Activated gamma-delta T cell treated with Interleukin-2 at 50 U/mL for 16 hours (primary cell): Measurements from ENCODE around the gene DNM2.
"Not testable (repeated sequence)": the region's sequence is repeated elsewhere in the genome, so short reads cannot be mapped to it uniquely, and the experiment has no call there.

Experiments used
- DNase-seq: peaks from one replicate; pipeline ENCODE4 v3.0.0-alpha.2; 2020

Gene DNM2

DNA sequence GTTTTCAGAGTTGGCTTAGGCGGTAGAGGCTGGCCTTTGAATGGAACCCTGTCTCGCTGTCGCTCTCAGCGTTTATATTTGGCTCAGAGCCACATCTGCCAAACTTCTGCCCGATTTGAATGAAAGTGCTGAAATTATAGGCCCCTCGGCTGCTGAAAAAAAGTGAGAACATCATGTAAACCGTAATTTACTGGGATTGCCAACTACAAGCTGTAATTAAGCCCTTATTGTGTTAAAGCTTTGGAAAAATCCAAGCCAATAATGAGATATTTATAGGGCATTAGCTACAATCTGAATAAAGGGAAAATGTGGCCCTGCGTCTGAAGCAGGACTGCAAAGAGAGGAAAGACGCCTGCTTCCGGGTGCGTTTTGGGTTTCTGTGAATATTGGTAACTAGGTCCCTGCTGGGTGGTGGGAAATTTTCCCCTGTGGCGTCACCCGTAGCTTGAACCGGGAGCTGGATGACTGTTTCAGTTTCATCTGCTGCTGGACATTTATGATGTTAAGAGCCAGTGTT lies 9.9 kb downstream of the DNM2 start:
- no peak for DNase-seq

DNA sequence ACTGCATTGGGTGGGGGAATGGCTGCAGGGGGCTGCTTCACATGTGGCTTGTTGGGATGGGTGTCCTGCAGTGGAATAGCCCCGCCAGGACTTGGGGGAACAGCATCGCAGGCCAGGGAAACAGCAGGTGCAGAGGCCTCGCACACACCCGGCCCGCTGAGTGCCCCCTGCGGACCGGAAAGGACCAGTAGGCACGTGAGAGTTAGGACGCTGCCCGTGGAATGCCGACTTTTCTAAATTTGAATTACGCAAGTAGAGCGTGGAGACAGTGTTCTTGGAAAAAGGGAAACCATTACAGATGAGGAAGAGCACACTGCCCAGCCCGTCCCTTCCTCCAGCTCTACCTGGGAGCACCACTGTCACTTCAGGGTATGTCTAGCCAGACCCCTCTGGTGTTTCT lies 11.5 kb downstream of the DNM2 start:
- DNase-seq = no peak

DNA sequence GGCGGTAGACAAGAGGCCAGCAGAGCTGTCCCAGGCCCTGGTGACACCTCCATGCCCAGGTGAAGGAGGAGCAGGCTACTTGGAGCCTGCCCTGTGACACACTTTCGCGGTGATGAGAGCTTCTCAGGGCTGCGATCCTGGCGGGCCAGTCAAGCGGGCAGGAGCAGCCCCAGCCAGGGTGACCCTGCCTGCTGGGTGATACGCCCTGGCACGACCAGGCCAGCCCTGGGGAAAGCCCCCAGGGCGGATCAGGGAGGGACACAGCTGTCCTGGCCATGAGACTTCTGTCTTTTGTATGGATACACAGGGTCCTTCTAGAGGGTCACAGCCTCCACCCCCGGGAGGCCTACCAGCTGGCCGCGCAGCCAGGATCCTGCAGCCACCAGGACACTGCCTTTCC lies 13.1 kb downstream of the DNM2 start:
- DNase-seq = no peak

DNA sequence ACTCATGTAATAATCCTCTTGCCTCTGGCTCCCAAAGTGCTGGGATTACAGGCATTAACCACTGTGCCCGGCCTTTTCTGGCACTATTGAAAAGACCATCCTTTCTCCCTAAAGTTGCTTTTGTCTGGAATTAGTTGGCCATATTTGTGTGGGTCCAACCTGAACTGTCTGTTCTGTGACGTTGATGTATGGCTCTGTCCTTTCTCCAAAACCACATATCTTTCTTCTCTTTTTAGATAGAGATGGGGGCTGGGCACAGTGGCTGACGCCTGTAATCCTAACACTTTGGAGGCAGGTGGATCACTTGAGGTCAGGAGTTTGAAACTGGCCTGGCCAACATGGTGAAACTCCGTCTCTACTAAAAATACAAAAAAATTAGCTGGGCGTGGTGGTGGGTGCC lies 17.9 kb downstream of the DNM2 start:
- no peak for DNase-seq

DNA sequence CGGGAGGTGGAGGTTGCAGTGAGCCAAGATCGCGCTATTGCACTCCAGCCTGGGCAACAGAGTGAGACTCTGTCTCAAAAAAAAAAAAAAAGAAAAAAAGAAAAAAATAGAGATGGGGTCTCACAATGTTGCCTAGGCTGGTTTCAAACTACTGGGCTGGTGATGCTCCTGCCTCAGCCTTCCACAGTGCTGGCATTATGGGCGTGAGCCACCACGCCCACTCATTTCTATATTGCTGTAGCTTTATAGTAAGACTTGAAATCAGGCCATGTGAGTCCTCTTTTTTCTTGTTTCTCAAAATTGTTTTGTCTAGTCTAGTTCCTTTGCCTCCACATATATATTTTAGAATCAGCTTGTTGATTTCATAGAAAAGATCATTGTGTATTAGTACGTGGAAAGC lies 18.3 kb downstream of the DNM2 start:
- DNase-seq = no peak

DNA sequence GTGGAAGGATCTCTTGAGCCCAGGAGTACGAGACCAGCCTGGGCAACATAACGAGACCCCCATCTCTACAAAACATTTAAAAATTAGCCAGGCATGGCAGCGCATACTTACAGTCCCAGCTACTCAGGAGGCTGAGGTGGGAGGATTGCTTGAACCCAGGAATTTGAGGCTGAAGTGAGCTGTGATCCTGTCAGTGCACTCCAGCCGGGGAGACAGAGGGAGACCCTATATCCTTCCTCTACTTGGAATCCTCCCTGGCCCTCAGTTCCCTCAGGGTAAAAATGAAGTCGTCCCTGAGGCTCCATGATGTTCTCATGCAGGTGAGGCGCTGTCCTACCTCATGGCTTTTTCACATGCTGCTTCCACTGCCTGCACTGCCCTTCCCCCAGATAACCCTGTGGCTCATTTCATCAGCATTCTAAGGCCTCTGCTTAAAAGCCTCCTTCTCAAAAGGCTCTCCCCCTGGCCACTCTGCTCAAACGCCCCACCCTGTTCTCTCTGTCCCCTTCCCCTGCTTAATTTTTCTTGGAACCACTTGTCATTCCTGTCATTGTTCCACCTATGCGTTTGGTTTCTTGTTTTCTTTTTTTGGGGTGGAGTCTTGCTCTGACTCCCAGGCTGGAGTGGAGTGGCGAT lies 19.2 kb downstream of the DNM2 start:
- DNase-seq = no peak

DNA sequence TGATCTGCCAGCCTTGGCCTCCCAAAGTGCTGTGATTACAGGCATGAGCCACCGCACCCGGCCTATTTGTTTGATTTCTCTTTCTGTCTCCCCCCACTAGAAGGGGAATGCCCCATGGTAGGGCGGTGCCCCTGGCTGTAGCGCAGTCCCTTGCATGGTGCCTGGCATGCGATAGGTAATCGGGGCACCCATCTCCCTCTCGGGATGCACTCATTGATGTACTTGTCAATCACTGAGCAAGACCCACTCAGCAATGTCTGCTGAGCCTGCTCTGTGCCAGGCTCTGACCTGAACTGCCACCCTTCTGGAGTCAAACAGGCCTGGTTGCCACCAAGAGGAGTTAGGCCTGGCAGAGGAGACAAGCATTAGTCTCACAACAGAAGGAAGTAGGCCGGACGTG lies 19.8 kb downstream of the DNM2 start:
- DNase-seq = no peak

DNA sequence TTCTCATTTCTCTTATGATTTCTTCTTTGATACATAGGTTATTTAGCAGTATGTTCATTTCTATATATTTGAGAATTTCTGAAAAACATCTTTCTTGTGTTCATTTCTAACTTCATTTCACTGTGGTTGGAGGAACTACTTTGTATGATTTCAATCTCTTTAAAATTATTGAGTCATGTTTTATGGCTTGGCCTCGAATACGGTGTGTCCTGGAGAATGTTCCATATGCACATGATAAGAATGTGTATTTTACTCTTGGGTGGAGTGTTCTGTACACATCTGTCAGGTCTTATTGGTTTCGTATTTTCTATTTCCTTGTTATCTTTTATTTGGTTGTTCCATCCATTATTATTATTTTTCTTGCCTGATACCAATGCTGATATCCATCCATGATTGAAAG lies 22.9 kb downstream of the DNM2 start:
- no peak for DNase-seq

DNA sequence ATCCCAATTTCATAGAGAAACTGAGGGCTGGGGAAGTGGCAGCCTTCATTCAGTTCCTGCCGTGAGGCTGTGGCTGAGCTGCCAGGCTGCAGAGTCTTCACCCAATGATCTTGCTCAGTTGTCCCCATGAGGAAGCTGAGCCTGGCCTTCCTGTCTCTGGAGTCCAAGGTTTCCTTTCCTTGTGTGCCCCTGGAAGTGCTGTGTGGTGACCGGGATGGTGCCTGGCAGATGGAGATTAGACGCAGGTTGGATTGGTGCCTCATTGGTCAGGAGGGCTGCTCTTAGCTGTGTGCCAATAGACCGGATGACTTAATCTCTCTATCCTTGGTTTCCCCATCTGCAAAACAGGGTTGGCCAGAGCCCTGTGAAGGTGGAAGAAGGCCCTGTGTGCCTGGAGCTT lies 24.6 kb downstream of the DNM2 start:
- no peak for DNase-seq

DNA sequence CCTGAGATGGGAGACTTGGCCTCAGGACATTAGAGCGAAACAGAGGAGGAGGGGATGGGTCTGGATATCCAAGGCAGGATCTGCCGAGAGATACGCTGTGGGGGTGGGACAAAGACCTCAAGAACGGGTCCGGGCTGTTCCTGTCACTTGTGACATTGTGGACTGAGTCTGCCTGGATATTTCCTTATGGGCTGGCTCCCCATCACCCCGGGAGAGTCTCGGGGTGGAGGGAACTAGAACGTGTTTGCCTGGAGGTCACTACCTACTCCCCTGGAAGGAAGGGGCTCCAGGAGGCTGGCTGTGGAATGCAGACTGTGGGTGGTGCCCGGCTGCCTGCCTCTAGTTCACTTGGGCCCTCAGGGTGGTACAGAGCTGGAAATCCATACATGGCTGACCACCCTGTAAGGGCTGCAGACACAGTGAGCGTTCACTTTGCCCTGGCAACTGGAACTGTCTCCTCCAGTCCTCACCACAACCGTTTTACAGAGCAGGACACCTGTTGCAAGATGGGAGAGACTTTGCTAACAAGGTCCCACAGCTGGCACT lies 26.4 kb downstream of the DNM2 start:
- no peak for DNase-seq

DNA sequence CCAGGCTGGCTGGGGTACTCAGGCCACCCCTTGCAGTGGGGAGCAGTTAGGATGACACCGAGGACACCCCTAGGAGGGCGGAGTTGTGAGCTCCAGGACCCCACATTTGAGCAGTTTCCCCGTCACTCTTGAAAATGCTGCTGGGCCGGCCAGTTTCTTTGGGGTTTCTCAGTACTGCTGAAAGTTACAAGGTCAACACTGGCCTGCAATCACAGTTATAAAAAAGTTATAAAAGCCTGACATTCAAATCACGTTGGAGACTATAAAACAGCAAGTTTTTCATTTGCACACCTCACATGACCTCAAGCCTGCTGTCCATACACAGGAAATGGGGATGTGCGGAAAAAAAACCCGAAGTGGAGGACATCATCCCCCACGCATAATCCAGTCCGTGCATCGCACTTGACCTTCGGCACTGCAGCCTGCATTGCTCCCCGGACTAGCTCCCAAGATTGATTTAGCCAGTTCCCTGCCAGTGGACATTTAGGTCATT lies 27.0 kb downstream of the DNM2 start:
- DNase-seq = no peak

DNA sequence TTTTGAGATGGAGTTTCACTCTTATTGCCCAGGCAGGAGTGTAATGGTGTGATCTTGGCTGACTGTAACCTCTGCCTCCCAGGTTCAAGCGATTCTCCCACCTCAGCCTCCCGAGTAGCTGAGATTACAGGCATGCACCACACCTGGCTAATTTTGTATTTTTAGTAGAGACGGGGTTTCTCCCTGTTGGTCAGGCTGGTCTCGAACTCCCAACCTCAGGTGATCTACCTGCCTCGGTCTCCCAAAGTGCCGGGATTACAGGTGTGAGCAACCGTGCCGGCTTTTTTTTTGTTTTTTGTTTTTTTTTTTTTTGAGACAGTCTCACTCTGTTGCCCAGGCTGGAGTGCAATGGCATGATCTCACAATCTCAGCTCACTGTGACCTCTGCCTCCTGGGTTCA lies 28.6 kb downstream of the DNM2 start:
- DNase-seq = not testable (repeated sequence)

DNA sequence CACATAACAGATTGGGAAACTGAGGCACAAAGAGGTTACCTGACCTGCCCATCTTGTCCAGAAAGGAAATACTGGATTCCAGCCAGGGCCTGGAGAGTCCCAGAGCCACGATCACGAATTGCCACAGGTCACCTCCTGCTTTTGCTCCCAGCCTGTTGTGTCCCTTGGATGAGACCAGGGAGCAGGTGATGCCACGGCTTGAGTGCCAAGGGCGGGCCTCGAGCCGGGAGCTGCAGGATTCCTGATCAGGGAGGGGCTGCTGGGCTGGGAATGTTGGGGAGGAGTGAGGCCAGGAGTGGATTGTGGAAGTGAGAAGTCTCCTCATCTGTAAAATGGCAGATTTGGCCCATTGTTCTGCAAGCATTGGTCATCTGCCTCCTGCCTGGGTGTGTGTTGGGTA lies 29.4 kb downstream of the DNM2 start:
- DNase-seq = no peak

DNA sequence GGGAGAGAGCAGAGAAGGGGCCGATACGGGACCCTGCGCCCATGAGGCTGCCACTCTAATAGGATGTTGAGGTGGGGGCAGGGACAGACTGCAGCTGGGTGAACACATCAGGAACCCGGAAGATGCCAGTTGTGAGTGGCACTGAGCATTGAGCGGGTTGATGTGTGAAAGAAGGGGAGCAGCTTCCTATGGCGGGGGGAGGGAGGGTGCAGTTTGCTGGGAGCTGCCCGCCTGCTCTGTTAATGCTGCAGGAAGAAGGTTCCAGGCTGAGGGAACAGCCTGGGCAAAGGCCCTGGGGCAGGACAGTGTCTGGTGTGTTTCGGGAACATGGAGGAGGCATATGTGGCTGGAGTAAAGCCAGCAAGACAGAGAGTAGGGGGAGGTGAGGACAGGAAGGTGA lies 29.8 kb downstream of the DNM2 start:
- no peak for DNase-seq

DNA sequence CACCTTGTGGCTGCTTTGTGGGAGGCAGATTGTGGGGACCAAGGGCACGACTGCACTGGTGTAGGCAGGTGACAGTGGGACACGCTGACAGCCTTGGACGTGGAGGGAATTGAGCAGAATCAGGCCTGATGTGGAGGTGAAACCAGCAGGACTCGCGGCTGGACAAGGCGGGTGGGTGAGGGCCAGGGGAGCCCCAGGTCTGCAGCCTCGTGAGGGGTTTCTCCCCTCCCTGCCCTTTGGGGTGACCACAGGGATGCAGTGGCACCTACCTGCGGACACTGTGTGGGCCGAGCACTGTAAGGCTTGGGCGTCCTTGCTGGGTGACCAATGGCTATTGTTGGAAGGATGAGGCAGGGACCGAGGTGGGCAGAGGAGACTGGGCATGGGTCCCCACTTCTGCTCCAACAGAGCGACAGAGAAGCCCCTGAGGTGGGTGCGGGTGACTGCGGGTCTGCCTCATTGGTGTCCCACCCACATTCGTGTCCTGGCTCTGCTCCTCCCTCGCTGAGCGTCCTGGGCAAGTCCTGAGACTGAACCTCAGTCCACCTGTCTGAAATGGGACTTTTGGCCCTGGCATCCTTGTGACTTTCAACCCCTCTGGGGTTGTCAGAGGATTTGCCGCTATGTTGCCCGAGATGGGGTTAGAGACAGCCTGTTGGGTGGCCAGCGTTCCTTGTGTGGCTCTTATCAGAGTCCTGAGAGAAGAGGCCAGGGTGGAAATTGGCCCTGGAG lies 30.5 kb downstream of the DNM2 start:
- no peak for DNase-seq

DNA sequence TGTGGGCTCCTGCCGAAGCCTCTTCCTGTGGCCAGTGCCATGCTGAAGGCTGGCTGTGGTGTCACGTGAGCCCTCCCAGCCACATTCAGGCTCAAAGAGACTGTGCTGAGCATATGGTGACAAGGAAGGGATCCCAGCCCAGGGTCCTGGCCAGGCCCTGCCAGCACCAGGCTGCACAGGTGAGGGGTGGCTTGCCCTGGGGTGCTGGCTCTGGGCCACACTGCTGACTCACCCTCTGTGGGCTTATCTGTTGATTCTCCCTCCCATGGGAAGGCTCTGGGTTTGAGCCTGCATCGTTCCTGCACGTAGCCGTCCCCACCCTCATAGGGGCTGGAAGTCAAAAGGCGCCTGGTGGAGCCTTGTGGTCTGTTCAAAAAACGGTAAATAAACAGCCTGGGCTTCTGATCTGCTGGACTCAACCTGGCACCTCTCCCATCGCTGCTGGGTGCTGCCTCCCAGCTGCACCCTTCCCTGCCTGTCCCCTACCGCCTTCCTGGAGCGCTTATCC lies 31.1 kb downstream of the DNM2 start:
- no peak for DNase-seq

DNA sequence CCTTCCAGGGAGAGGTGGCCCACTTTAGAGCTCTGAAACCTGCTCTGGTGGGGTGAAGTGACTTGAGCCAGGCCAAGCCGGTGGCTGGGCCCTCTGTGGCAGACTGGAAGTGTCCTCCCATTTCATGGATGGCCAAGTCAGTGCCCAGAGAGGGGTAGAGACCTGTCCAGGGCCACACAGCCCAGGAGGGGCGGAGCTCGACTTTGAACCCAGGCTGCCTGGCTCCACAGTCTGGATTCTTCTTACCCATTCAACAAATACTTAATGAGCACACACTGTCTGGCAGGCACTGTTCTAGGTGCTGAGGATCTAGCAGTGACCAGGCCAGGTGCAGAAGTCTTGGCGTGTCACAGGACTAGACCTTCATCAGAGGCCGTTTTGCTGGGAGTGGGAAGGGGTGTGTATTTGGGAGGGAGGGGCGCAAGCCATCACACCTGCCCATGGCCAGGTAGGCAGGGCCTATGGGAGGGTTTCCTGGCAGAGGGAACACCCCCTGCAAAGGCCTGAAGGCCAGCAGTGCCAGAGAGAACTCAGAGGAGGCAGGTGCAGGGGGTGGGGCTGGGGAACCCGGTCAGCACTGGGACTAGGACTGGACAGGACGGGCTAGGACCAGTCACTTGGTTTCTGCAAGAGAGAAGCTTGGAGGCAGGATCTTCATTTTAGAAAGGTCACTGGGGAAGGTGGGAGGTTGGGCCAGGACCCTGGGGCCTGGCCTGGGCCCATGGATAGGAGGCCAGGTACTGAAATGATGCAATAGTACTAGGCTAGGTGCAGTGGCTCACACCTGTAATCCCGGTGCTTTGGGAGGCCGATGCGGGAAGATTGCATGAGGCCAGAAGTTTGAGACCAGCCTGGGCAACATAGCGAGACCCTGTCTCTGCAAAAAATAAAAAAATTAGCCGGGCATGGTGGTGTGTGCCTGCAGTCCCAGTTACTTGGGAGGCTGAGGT lies 31.8 kb downstream of the DNM2 start:
- no peak for DNase-seq

DNA sequence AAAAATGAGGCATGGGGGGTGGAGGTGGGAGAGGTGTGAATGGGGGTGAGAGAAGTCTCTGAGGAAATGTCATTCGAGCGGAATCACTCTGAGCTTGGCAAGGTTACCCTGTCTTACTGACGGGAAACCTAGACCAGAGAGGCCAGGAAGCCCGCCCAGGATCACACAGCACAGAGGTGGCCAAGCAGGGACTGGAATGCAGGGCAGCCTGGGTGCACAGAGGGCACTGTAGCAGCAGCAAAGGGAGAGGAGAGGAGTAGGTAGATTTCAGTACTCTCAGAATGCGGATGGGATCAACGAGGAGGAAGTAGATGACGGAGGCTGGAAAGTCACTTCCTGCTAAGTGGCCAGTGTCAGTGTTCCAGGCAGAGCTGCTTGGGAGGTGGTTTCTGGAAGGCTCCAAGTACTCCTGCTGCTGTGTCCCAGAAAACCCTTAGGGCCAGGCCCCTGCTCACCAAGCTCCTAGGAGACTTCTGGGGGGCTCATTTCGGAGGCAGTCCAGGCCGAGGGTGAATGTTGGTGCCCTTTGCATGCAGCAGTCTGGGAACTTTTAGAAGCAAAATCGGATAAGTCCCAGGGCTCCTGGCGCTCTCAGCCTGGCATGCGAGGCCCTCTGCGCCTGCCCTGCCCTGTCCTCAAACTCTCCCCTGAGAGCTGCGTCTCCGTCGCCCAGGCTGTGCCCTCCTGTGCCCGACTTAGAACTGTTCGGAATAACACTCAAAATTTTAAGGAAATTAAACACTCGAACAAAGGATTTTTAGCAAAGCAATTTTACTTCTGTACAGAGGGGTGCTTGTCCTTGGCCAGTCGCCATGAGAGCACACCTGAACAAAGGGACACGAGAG lies 33.5 kb downstream of the DNM2 start:
- DNase-seq = no peak

DNA sequence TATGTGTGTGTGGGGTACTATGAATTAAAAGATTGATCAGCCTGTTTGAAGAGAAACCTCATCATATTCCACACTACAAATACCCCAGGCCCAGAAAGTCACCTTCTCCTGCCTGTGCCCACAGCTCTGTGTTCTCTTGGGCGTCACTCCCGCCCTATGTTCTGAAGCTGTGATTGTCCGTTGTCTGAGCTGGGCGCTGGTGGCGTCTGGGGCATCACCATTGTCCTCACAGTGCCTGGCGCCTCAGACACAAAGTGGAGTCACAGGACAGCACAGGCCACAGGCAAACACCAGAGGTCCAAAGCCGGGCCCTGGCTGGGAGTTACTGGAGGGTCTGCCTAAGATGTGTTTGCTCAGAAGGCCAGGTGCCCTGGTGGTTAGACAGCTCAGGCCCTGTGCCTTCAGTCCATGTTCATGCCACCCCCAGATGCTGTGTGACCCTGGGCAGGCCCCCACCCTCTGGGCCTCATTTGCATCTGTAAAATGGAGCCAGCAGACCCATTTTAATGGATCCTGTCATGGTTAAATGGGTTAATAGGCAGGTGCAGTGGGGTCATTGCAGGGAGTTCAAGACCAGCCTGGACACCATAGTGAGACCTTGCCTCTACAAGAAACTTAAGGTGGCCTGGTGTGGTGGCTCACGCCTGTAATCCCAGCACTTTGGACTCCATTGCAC lies 34.5 kb downstream of the DNM2 start:
- DNase-seq = no peak

DNA sequence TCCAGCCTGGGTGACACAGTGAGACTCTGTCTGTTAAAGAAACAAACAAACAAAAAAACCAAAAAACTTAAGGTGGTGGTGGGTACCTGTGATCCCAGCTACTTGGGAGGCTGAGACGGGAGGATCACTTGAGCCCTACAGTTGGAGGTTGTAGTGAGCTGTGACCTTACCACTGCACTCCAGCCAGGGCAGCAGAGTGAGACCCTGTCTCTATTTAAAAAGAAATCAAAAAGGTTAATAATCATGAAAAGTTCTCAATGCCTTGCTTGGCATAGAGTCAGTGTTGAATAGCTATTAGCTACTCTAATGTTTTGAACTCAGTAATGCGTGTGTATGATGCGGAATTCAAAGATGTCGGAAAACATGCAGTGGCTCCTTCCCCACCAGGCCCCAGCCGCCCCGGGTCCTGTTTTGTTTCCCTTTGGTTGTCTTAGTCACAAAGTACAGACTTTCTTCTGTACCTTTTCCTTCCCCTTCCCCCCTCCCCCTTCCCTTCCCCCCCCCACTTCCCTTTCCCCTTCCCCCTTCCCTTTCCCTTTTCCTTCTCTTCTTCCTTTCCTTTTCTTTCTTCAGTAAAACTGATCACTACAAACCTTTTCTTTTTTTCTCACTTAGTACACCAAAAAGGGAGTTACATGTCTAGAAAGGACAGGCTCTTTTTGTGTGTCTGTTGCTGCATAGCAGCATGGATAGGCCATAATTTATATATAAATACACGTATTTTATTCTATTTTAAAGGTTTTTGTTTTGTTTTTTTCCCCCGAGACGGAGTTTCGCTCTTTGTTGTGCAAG lies 35.2 kb downstream of the DNM2 start:
- DNase-seq = no peak
